ENCODE results near the gene OTULINL.

The OTULINL gene

GRCh38 chr5:14577079-14577725, 4.4 kb upstream of the OTULINL start:
- DNase-seq (ENCODE audit: low read depth): no peak

GRCh38 chr5:14577971-14578370, 3.6 kb upstream of the OTULINL start:
- no peak for DNase-seq (ENCODE audit: low read depth)

- no peak for DNase-seq (ENCODE audit: low read depth)
Observed at GRCh38 chr5:14579246-14579645, 2.3 kb upstream of the OTULINL start.

- DNase-seq (ENCODE audit: low read depth): no peak
Observed at GRCh38 chr5:14579731-14580397, 1.7 kb upstream of the OTULINL start.

GRCh38 chr5:14580398-14581034, 1.1 kb upstream of the OTULINL start:
- no peak for DNase-seq (ENCODE audit: low read depth)

GRCh38 chr5:14581891-14582796, 552 bp downstream of the OTULINL start:
- peak; percentile 25 for DNase-seq (ENCODE audit: low read depth)

- no peak for DNase-seq (ENCODE audit: low read depth)
Observed at GRCh38 chr5:14582797-14583137, 1.2 kb downstream of the OTULINL start.

GRCh38 chr5:14584848-14585247, 3.3 kb downstream of the OTULINL start:
- DNase-seq (ENCODE audit: low read depth): no peak

- no peak for DNase-seq (ENCODE audit: low read depth)
Observed at GRCh38 chr5:14587150-14587549, 5.6 kb downstream of the OTULINL start.

GRCh38 chr5:14588145-14588544, 6.6 kb downstream of the OTULINL start:
- DNase-seq (ENCODE audit: low read depth): no peak

GRCh38 chr5:14588758-14589543, 7.4 kb downstream of the OTULINL start:
- no peak for DNase-seq (ENCODE audit: low read depth)

- no peak for DNase-seq (ENCODE audit: low read depth)
Observed at GRCh38 chr5:14590949-14591348, 9.4 kb downstream of the OTULINL start.

GRCh38 chr5:14591548-14591947, 10.0 kb downstream of the OTULINL start:
- peak; percentile 34 for DNase-seq (ENCODE audit: low read depth)

- peak; percentile 59 for DNase-seq (ENCODE audit: low read depth)
Observed at GRCh38 chr5:14593326-14594021, 11.9 kb downstream of the OTULINL start.

- no peak for DNase-seq (ENCODE audit: low read depth)
Observed at GRCh38 chr5:14594378-14595074, 12.9 kb downstream of the OTULINL start.

GRCh38 chr5:14595189-14595588, 13.6 kb downstream of the OTULINL start:
- no peak for DNase-seq (ENCODE audit: low read depth)

- no peak for DNase-seq (ENCODE audit: low read depth)
Observed at GRCh38 chr5:14595891-14596290, 14.3 kb downstream of the OTULINL start.

- DNase-seq (ENCODE audit: low read depth): no peak
Observed at GRCh38 chr5:14597080-14597479, 15.5 kb downstream of the OTULINL start.

- no peak for DNase-seq (ENCODE audit: low read depth)
Observed at GRCh38 chr5:14598225-14598624, 16.6 kb downstream of the OTULINL start.

GRCh38 chr5:14599476-14600127, 18.0 kb downstream of the OTULINL start:
- DNase-seq (ENCODE audit: low read depth): no peak

Data from HS-5 (cell line).